Right atrium auricular region (tissue), 2 donors: Measurements from ENCODE around the gene CCL22. TPM values are rescaled to one million over a fixed set of nuclear protein-coding genes. Genes with fewer than 3 reads are reported as not detected.

ENCODE experiments used
- DNase-seq: peaks from one replicate; pipeline ENCODE4 v3.0.0-alpha.2; 2019; ENCODE audit warnings: low spot score
- H3K27ac ChIP-seq, 2 donors: fragments of 200-600 bp; sonication (generic); 1 replicate in 1 of 2; 2 replicates in 1 of 2; pipeline ENCODE4 v1.5.1; 2016 to 2019
- H3K27me3 ChIP-seq, 2 donors: fragments of 200-600 bp; sonication (generic); one replicate each; pipeline versions ENCODE4 v1.5.1 to v1.6.0; 2017 to 2019
- H3K36me3 ChIP-seq: fragments of 200-600 bp; sonication (generic); one replicate; pipeline ENCODE4 v1.5.1; 2016
- H3K4me1 ChIP-seq, 2 donors: fragments of 200-600 bp; sonication (generic); one replicate each; pipeline versions ENCODE4 v1.5.1 to v1.6.0; 2017 to 2019
- H3K4me3 ChIP-seq, 2 donors: fragments of 200-600 bp; sonication (generic); 1 replicate in 1 of 2; 2 replicates in 1 of 2; pipeline ENCODE4 v1.5.1; 2017 to 2019; ENCODE audit warnings: mild to moderate bottlenecking in 1 of 2, moderate library complexity in 1 of 2
- H3K9me3 ChIP-seq, 2 donors: fragments of 200-600 bp; sonication (generic); one replicate each; pipeline ENCODE4 v1.5.1; 2019
- total RNA-seq, 2 donors: library from RNA; depleted of rRNA; stranded (reverse); fragments of >200 nt; gene quantifications; one replicate each; pipeline ENCODE4 v1.1.0, GENCODE V29; 2016
- TF ChIP-seq, protein P1 (sequence below), 2 donors: fragments of 200-600 bp; sonication (generic); IDR thresholded peaks; one replicate each; pipeline ENCODE4 v1.5.1; 2019; ENCODE audit warnings: antibody characterized with exemption in 2 of 2

CCL22 gene
- total RNA-seq, 2 donors from 2014 or later, result 0.08 TPM; not detected in 1

GRCh38 chr16:57377080-57377841 is 18.7 kb downstream of the CCL22 start:
- no peak overlapping the region for H3K4me3 ChIP-seq
- no peak for DNase-seq
- no peaks in the 10 kb centered on the region for H3K9me3 ChIP-seq
- TF ChIP-seq, protein P1, sequence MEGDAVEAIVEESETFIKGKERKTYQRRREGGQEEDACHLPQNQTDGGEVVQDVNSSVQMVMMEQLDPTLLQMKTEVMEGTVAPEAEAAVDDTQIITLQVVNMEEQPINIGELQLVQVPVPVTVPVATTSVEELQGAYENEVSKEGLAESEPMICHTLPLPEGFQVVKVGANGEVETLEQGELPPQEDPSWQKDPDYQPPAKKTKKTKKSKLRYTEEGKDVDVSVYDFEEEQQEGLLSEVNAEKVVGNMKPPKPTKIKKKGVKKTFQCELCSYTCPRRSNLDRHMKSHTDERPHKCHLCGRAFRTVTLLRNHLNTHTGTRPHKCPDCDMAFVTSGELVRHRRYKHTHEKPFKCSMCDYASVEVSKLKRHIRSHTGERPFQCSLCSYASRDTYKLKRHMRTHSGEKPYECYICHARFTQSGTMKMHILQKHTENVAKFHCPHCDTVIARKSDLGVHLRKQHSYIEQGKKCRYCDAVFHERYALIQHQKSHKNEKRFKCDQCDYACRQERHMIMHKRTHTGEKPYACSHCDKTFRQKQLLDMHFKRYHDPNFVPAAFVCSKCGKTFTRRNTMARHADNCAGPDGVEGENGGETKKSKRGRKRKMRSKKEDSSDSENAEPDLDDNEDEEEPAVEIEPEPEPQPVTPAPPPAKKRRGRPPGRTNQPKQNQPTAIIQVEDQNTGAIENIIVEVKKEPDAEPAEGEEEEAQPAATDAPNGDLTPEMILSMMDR (IDR thresholded peaks at IDR 0.05), result no peak
- H3K36me3 ChIP-seq, result peaks cover 3% of the 10 kb centered on the region
- H3K4me1 ChIP-seq, result peaks cover 0 to 37% of the 10 kb centered on the region in 2 donors
- no peak overlapping the region for H3K27ac ChIP-seq
- H3K27me3 ChIP-seq, result no peaks in the 10 kb centered on the region

DNA sequence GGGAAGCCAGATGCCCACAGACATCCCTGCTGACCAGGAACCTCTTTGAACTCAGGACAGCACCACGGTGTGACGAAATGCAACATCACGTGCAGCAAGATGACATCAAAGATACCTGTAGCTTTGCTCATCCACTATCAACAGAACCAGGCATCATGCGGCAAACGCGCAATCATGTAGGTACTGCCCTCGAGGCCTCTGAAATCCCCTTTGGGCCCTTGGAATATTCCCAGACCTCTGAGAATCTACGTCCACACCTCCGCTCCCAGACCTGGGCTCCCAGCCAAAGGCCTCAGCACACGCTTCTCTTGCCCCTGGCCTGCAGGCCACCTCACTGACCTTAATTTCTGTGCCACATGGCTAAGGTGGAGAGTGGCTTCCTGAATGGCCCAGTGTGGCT is 21.0 kb downstream of the CCL22 start:
- H3K4me1 ChIP-seq, result peaks cover 0 to 43% of the 10 kb centered on the region in 2 donors
- H3K27me3 ChIP-seq, result no peaks in the 10 kb centered on the region
- TF ChIP-seq, protein P1 (IDR thresholded peaks at IDR 0.05), result no peak
- H3K9me3 ChIP-seq, result no peaks in the 10 kb centered on the region
- peaks cover 3% of the 10 kb centered on the region for H3K36me3 ChIP-seq
- DNase-seq, result no peak
- H3K27ac ChIP-seq, result no peak overlapping the region
- no peak overlapping the region for H3K4me3 ChIP-seq

- Histone ChIP-seq H3K4me3 (no peak overlapping the region), H3K9me3 (no peaks in the 10 kb centered on the region), H3K4me1 (peaks cover 0 to 46% of the 10 kb centered on the region in 2 donors), H3K36me3 (peaks cover 3% of the 10 kb centered on the region), H3K27me3 (no peaks in the 10 kb centered on the region), H3K27ac (peak overlapping the region in 1 of 2 donors; percentile 16)
- no peak for DNase-seq
- TF ChIP-seq, protein P1 (IDR thresholded peaks at IDR 0.05), result no peak
Observed at GRCh38 chr16:57380671-57381462, 22.3 kb downstream of the CCL22 start.

GRCh38 chr16:57381791-57382534 is 23.4 kb downstream of the CCL22 start:
- Histone ChIP-seq H3K36me3 (peaks cover 3% of the 10 kb centered on the region), H3K9me3 (no peaks in the 10 kb centered on the region), H3K4me3 (no peak overlapping the region), H3K4me1 (peaks cover 0 to 54% of the 10 kb centered on the region in 2 donors), H3K27me3 (no peaks in the 10 kb centered on the region), H3K27ac (no peak overlapping the region)
- TF ChIP-seq, protein P1 (IDR thresholded peaks at IDR 0.05), result no peak
- no peak for DNase-seq

DNA sequence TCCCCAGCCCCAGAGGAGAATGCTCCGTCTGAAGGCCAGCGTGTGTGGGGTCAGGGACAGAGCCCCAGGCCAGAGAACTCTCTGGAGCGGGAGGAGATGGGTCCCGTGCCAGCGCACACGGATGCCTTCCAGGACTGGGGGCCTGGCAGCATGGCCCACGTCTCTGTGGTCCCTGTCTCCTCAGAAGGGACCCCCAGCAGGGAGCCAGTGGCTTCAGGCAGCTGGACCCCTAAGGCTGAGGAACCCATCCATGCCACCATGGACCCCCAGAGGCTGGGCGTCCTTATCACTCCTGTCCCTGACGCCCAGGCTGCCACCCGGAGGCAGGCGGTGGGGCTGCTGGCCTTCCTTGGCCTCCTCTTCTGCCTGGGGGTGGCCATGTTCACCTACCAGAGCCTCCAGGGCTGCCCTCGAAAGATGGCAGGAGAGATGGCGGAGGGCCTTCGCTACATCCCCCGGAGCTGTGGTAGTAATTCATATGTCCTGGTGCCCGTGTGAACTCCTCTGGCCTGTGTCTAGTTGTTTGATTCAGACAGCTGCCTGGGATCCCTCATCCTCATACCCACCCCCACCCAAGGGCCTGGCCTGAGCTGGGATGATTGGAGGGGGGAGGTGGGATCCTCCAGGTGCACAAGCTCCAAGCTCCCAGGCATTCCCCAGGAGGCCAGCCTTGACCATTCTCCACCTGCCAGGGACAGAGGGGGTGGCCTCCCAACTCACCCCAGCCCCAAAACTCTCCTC is 24.1 kb downstream of the CCL22 start:
- DNase-seq, result no peak
- H3K27ac ChIP-seq, result no peak overlapping the region
- TF ChIP-seq, protein P1 (IDR thresholded peaks at IDR 0.05), result no peak

More for the DNA sequence above, 24.1 kb downstream of the CCL22 start:
- Histone ChIP-seq H3K9me3 (no peaks in the 10 kb centered on the region), H3K4me3 (no peak overlapping the region), H3K27me3 (no peaks in the 10 kb centered on the region), H3K36me3 (peaks cover 3% of the 10 kb centered on the region), H3K4me1 (peaks cover 0 to 55% of the 10 kb centered on the region in 2 donors)
